Right lobe of liver (tissue), 6 donors: Measurements from ENCODE around the gene RNH1. TPM values are rescaled to one million over a fixed set of nuclear protein-coding genes. Genes with fewer than 3 reads are reported as not detected.

Experiments used
- ATAC-seq, 4 donors: fragments of 200-7000 bp; cut with Tn5 transposase; one replicate each; pipeline ENCODE4 v1.9.1; 2020; ENCODE audit warnings: mild to moderate bottlenecking in 4 of 4, moderate library complexity in 4 of 4
- DNase-seq, 3 donors: peaks; one replicate each; pipeline ENCODE4 v3.0.0-alpha.2; 2020
- H3K27ac ChIP-seq, 3 donors: fragments of 200-600 bp; one replicate each; pipeline ENCODE4 v1.8.0; 2022
- H3K27me3 ChIP-seq, 2 donors: fragments of 200-600 bp; one replicate each; pipeline ENCODE4 v1.8.0; 2022
- H3K36me3 ChIP-seq, 4 donors: fragments of 200-600 bp; sonication (generic) in 1 of 4; one replicate each; pipeline versions ENCODE4 v1.5.1 to v1.8.0; 2017 to 2022; ENCODE audit warnings: control low read depth in 1 of 4
- H3K4me1 ChIP-seq, 4 donors: fragments of 200-600 bp; sonication (generic) in 1 of 4; one replicate each; pipeline versions ENCODE4 v1.5.1 to v1.8.0; 2017 to 2022; ENCODE audit warnings: control low read depth in 1 of 4
- H3K4me3 ChIP-seq, 3 donors: fragments of 200-600 bp; one replicate each; pipeline ENCODE4 v1.8.0; 2022
- H3K9me3 ChIP-seq, 4 donors: fragments of 200-600 bp; sonication (generic) in 1 of 4; one replicate each; pipeline versions ENCODE4 v1.5.1 to v1.8.0; 2017 to 2022; ENCODE audit warnings: control low read depth in 1 of 4
- CTCF ChIP-seq, 4 donors: fragments of 200-600 bp in 3 of 4; fragments of 450-650 bp in 1 of 4; IDR thresholded peaks; one replicate each; pipeline versions ENCODE4 v1.5.1 to v1.8.0; 2016 to 2022; ENCODE audit warnings: antibody characterized with exemption in 4 of 4, mild to moderate bottlenecking in 2 of 4
- POLR2A ChIP-seq: fragments of 450-650 bp; IDR thresholded peaks from one replicate; pipeline ENCODE4 v1.6.1; 2017; ENCODE audit warnings: antibody characterized with exemption, mild to moderate bottlenecking
- WGBS: methylation state at CpG from one replicate; pipeline ENCODE4 v1.1.6; 2018; ENCODE audit warnings: low coverage, low lambda C conversion rate; ENCODE audit not compliant: insufficient coverage; ENCODE audit errors: missing lambda C conversion rate; 5-methylcytosine and 5-hydroxymethylcytosine counted together
- intact Hi-C, 2 donors: fragments of 100-400 bp; cut with DNase I; formaldehyde crosslinking; loops; one replicate each; pipeline versions ENCODE4 v1.11.2 to v1.14.1; 2022
- total RNA-seq, 6 experiments: library from RNA; depleted of rRNA in 2 of 6; stranded (reverse); fragments of >200 nt in 2 of 6; fragmentation: NEBNext Ultra II Directional in 3 of 6; extraction: Animal tissue kit (Norgen Biotek cat#: 25700) in 3 of 6; gene quantifications; one replicate each; pipeline versions ENCODE4 v1.1.0 to v1.2.4, GENCODE V29; 2016 to 2023
- donor health status: DM: no; HTN: yes; CAD: no.
- donor health status: DM: no; HTN: no; CAD: no.
- donor health status: DM: no; HTN: no; CAD: no.
- donor health status: DM: no; HTN: yes; CAD: no.
- donor health status: DM: no; HTN: yes; CAD: no.

Gene RNH1
- total RNA-seq, 6 experiments from 2014 or later: 66.4 to 135 (median 76.2) TPM

- intact Hi-C loops: no loop called here
- Histone ChIP-seq H3K9me3 (no peaks in the 10 kb centered on the region), H3K27ac (no peak overlapping the region), H3K4me1 (no peaks in the 10 kb centered on the region), H3K4me3 (no peak overlapping the region), H3K27me3 (no peaks in the 10 kb centered on the region), H3K36me3 (no peaks in the 10 kb centered on the region)
- ATAC-seq (no peak), DNase-seq (no peak)
- WGBS: no CpG with 5 or more reads among the region's 16 CpGs
- TF ChIP-seq CTCF (IDR thresholded peaks at IDR 0.05): no peak
- no peak for TF ChIP-seq POLR2A
Observed at GRCh38 chr11:477052-477715, 29.9 kb downstream of the RNH1 start.

- no CpG with 5 or more reads among the region's 15 CpGs for WGBS
- H3K27ac ChIP-seq: no peak overlapping the region
- H3K27me3 ChIP-seq: no peaks in the 10 kb centered on the region
- no peaks in the 10 kb centered on the region for H3K4me1 ChIP-seq
- no peak for TF ChIP-seq POLR2A
- TF ChIP-seq CTCF (IDR thresholded peaks at IDR 0.05): no peak
- no peaks in the 10 kb centered on the region for H3K9me3 ChIP-seq
- intact Hi-C loops: no loop called here
- ATAC-seq: no peak
- no peak overlapping the region for H3K4me3 ChIP-seq
- H3K36me3 ChIP-seq: no peaks in the 10 kb centered on the region
- DNase-seq: no peak
Observed at GRCh38 chr11:476416-476815, 30.6 kb downstream of the RNH1 start.

GRCh38 chr11:475941-476340 is 31.1 kb downstream of the RNH1 start:
- H3K4me1 ChIP-seq: no peaks in the 10 kb centered on the region
- no peaks in the 10 kb centered on the region for H3K9me3 ChIP-seq
- no CpG with 5 or more reads among the region's 9 CpGs for WGBS
- H3K27me3 ChIP-seq: no peaks in the 10 kb centered on the region
- no peak overlapping the region for H3K27ac ChIP-seq
- no peak for TF ChIP-seq POLR2A
- H3K36me3 ChIP-seq: no peaks in the 10 kb centered on the region
- no peak for ATAC-seq
- no peak overlapping the region for H3K4me3 ChIP-seq
- no peak for DNase-seq
- intact Hi-C loops: no loop called here

DNA sequence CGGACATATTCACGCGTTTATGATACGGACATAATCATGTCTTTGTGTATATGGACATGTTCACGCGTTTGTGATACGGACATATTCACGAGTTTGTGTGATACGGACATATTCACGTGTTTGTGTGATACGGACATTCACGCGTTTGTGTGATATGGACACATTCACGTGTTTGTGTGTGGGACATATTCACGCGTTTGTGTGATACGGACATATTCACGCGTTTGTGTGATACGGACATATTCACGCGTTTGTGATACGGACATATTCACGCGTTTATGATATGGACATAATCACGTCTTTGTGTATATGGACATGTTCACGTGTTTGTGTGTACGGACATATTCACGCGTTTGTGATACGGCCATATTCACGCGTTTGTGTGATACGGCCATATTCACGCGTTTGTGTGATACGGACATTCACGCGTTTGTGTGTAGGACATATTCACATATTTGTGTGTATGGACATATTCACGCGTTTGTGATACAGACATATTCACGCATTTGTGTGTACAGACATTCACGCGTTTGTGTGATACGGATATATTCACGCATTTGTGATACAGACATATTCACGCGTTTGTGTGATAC is 32.0 kb downstream of the RNH1 start:
- Histone ChIP-seq H3K27ac (no peak overlapping the region), H3K9me3 (no peaks in the 10 kb centered on the region), H3K27me3 (no peaks in the 10 kb centered on the region), H3K36me3 (no peaks in the 10 kb centered on the region), H3K4me3 (no peak overlapping the region), H3K4me1 (peaks cover 0 to 8% (median 6%) of the 10 kb centered on the region in 4 donors)
- WGBS: 88% methylated on average over 48 of the region's 48 CpGs
- no peak for DNase-seq
- TF ChIP-seq POLR2A (no peak), CTCF (IDR thresholded peaks at IDR 0.05) (no peak)
- ATAC-seq: no peak
- intact Hi-C loops: no loop called here

- H3K4me1 ChIP-seq: peaks cover 0 to 11% (median 8%) of the 10 kb centered on the region in 4 donors
- DNase-seq (no peak), ATAC-seq (no peak)
- H3K27ac ChIP-seq: no peak overlapping the region
- intact Hi-C loops: no loop called here
- WGBS: 79% methylated on average over 16 of the region's 22 CpGs
- no peak overlapping the region for H3K4me3 ChIP-seq
- no peaks in the 10 kb centered on the region for H3K27me3 ChIP-seq
- TF ChIP-seq POLR2A: no peak
- no peak for TF ChIP-seq CTCF (IDR thresholded peaks at IDR 0.05)
- no peaks in the 10 kb centered on the region for H3K36me3 ChIP-seq
- H3K9me3 ChIP-seq: no peaks in the 10 kb centered on the region
Observed at GRCh38 chr11:473962-474785, 32.9 kb downstream of the RNH1 start.
